H1 (cell line): Measurements from ENCODE around the gene RALGDS. TPM values are rescaled to one million over a fixed set of nuclear protein-coding genes. Genes with fewer than 3 reads are reported as not detected.

Source experiments
- CTCF ChIA-PET: fragments of 300-600 bp; sonication (Branson Sonifier 250); formaldehyde crosslinking; loops from one replicate; lab custom pipeline; 2021; ENCODE audit not compliant: partially characterized antibody; lab: Charles Lee
- POLR2A ChIA-PET: fragments of 300-600 bp; sonication (Branson Sonifier 250); formaldehyde crosslinking; loops from one replicate; lab custom pipeline; 2021; ENCODE audit warnings: inconsistent platforms; ENCODE audit not compliant: partially characterized antibody; lab: Charles Lee
- DNase-seq, 2 experiments: peaks; one replicate each; pipeline versions ENCODE4 v3.0.0 to v3.0.0-alpha.2; 2010 to 2022; ENCODE audit warnings: low spot score in 2 of 2, low read depth in 1 of 2, mixed read lengths in 1 of 2
- FAIRE-seq: peaks from 2 replicates; lab custom pipeline; 2011; peaks lifted over from hg19 to GRCh38; lab: Jason Lieb, UNC
- H2AFZ ChIP-seq: 2 replicates; pipeline ENCODE4 v1.8.1; 2012; ENCODE audit warnings: low read length, inconsistent platforms
- H2AK5ac ChIP-seq: 2 replicates; pipeline ENCODE4 v1.6.1; 2013; ENCODE audit warnings: low read depth, low read length
- H2BK120ac ChIP-seq: replicated peaks from 2 replicates; pipeline ENCODE3; 2013; ENCODE audit warnings: low read depth, low read length, inconsistent platforms
- H2BK12ac ChIP-seq: 2 replicates; pipeline ENCODE4 v1.6.1; 2013; ENCODE audit warnings: low read depth, low read length
- H2BK15ac ChIP-seq: 2 replicates; pipeline ENCODE4 v1.6.1; 2013; ENCODE audit warnings: low read length
- H2BK20ac ChIP-seq: 2 replicates; pipeline ENCODE4 v1.6.1; 2013; ENCODE audit warnings: low read length
- H2BK5ac ChIP-seq: 2 replicates; pipeline ENCODE4 v1.6.1; 2013; ENCODE audit warnings: low read depth, low read length
- H3K14ac ChIP-seq: 2 replicates; pipeline ENCODE4 v1.6.1; 2013; ENCODE audit warnings: inconsistent platforms; ENCODE audit not compliant: insufficient read length
- H3K18ac ChIP-seq: 2 replicates; pipeline ENCODE4 v1.6.1; 2013; ENCODE audit warnings: low read length; ENCODE audit errors: extremely low read depth
- H3K23ac ChIP-seq: 2 replicates; pipeline ENCODE4 v1.6.1; 2013; ENCODE audit warnings: inconsistent platforms; ENCODE audit not compliant: insufficient read length
- H3K23me2 ChIP-seq: 2 replicates; pipeline ENCODE4 v1.6.1; 2013; ENCODE audit warnings: low read depth, low read length
- H3K27ac ChIP-seq: 2 replicates; pipeline ENCODE4 v1.6.1; 2011; ENCODE audit warnings: low read depth, low read length, inconsistent platforms
- H3K27me3 ChIP-seq, 4 experiments: replicated peaks in 1 of 4; 1 replicate in 1 of 4; 2 replicates in 3 of 4; pipeline versions ENCODE4 v1.6.1 to v1.8.1; 2011 to 2013; ENCODE audit warnings: low read length in 3 of 4, mild to moderate bottlenecking in 3 of 4, inconsistent platforms in 2 of 4, mixed read lengths in 2 of 4, moderate library complexity in 1 of 4; ENCODE audit not compliant: control insufficient read depth in 3 of 4, insufficient read depth in 3 of 4; ENCODE audit errors: extremely low read depth in 1 of 4
- H3K36me3 ChIP-seq, 4 experiments: 2 replicates each; pipeline versions ENCODE4 v1.6.1 to v1.8.1; 2011 to 2013; ENCODE audit warnings: mild to moderate bottlenecking in 4 of 4, low read length in 3 of 4, moderate library complexity in 2 of 4, control low read depth in 1 of 4, inconsistent platforms in 1 of 4; ENCODE audit not compliant: insufficient read depth in 4 of 4, control insufficient read depth in 2 of 4
- H3K4ac ChIP-seq: replicated peaks from 2 replicates; pipeline ENCODE3; 2013; ENCODE audit warnings: low read length, low read depth, mixed read lengths, inconsistent platforms; ENCODE audit not compliant: insufficient read length
- H3K4me1 ChIP-seq, 4 experiments: replicated peaks in 1 of 4; 1 replicate in 1 of 4; 2 replicates in 3 of 4; pipeline versions ENCODE4 v1.6.1 to v1.8.1; 2011 to 2013; ENCODE audit warnings: low read length in 3 of 4, inconsistent platforms in 2 of 4, mixed read lengths in 1 of 4; ENCODE audit not compliant: insufficient read depth in 4 of 4, control insufficient read depth in 3 of 4
- H3K4me2 ChIP-seq, 2 experiments: 2 replicates each; pipeline versions ENCODE4 v1.6.1 to v1.8.1; 2011 to 2013; ENCODE audit warnings: low read depth in 2 of 2, low read length in 2 of 2, control low read depth in 1 of 2, inconsistent platforms in 1 of 2, mild to moderate bottlenecking in 1 of 2; ENCODE audit not compliant: insufficient read depth in 1 of 2
- H3K4me3 ChIP-seq, 4 experiments: fragments of 200-600, 300-600 bp in 1 of 4; sonication (generic), shearing (Covaris generic), sonication (Bioruptor Twin) in 1 of 4; 2 replicates each; pipeline versions ENCODE4 v1.5.1 to v1.8.1; 2011 to 2016; ENCODE audit warnings: low read length in 4 of 4, low read depth in 3 of 4, control low read depth in 2 of 4, inconsistent platforms in 2 of 4, mild to moderate bottlenecking in 2 of 4, mixed read lengths in 1 of 4, moderate library complexity in 1 of 4; ENCODE audit not compliant: insufficient read depth in 2 of 4; ENCODE audit errors: extremely low read depth in 1 of 4
- H3K56ac ChIP-seq: replicated peaks from 2 replicates; pipeline ENCODE3; 2013; ENCODE audit warnings: low read depth, mild to moderate bottlenecking, mixed read lengths, low read length, inconsistent platforms; ENCODE audit not compliant: insufficient read length
- H3K79me1 ChIP-seq: 2 replicates; pipeline ENCODE4 v1.6.1; 2013; ENCODE audit warnings: low read depth, low read length, control low read depth
- H3K79me2 ChIP-seq, 2 experiments: 2 replicates each; pipeline versions ENCODE4 v1.6.1 to v1.8.1; 2012 to 2013; ENCODE audit warnings: low read length in 2 of 2, mild to moderate bottlenecking in 2 of 2, inconsistent platforms in 1 of 2; ENCODE audit not compliant: insufficient read depth in 2 of 2, control insufficient read depth in 1 of 2
- H3K9ac ChIP-seq, 4 experiments: replicated peaks in 1 of 4; 1 replicate in 1 of 4; 2 replicates in 3 of 4; pipeline versions ENCODE4 v1.6.1 to v1.8.1; 2011 to 2013; ENCODE audit warnings: low read depth in 3 of 4, low read length in 3 of 4, control low read depth in 2 of 4, mild to moderate bottlenecking in 2 of 4, moderate library complexity in 2 of 4, inconsistent platforms in 1 of 4; ENCODE audit errors: extremely low read depth in 1 of 4
- H3K9me3 ChIP-seq, 2 experiments: 2 replicates each; pipeline versions ENCODE4 v1.6.1 to v1.8.1; 2012 to 2013; ENCODE audit warnings: mild to moderate bottlenecking in 2 of 2, moderate library complexity in 2 of 2, control low read depth in 1 of 2, inconsistent platforms in 1 of 2, low read depth in 1 of 2, low read length in 1 of 2, mixed read lengths in 1 of 2; ENCODE audit not compliant: insufficient read depth in 2 of 2
- H4K20me1 ChIP-seq, 2 experiments: replicated peaks in 1 of 2; 2 replicates each; pipeline versions ENCODE3 to v1.8.1; 2011 to 2013; ENCODE audit warnings: inconsistent platforms in 2 of 2, low read length in 2 of 2, mild to moderate bottlenecking in 1 of 2; ENCODE audit not compliant: insufficient read depth in 2 of 2, control insufficient read depth in 1 of 2
- H4K5ac ChIP-seq: 2 replicates; pipeline ENCODE4 v1.6.1; 2013; ENCODE audit warnings: low read length, low read depth, mixed read lengths, inconsistent platforms; ENCODE audit not compliant: insufficient read length
- H4K8ac ChIP-seq: 2 replicates; pipeline ENCODE4 v1.8.0; 2013; ENCODE audit warnings: mild to moderate bottlenecking, moderate library complexity, low read length, inconsistent platforms; ENCODE audit not compliant: insufficient read depth; ENCODE audit errors: extremely low read depth
- H4K91ac ChIP-seq: replicated peaks from 2 replicates; pipeline ENCODE3; 2013; ENCODE audit warnings: low read length, mixed read lengths, inconsistent platforms; ENCODE audit not compliant: insufficient read length
- WGBS, 2 experiments: shearing (Covaris generic) in 1 of 2; methylation state at CpG; one replicate each; pipeline versions ENCODE4 v1.1.6 to v1.1.7; 2013 to 2015; ENCODE audit warnings: low lambda C conversion rate in 2 of 2, mixed read lengths in 2 of 2, inconsistent platforms in 1 of 2, low coverage in 1 of 2, missing lambda C conversion rate in 1 of 2; ENCODE audit not compliant: insufficient replicate concordance in 2 of 2, insufficient coverage in 1 of 2, insufficient read length in 1 of 2; ENCODE audit errors: extremely low coverage in 1 of 2, missing lambda C conversion rate in 1 of 2; 5-methylcytosine and 5-hydroxymethylcytosine counted together
- polyA plus RNA-seq, 7 experiments: library from polyadenylated mRNA; depleted of rRNA in 3 of 7; stranded (reverse) in 5 of 7; unstranded in 2 of 7; fragments of >200 nt in 5 of 7; fragments of 200-250 nt in 2 of 7; gene quantifications; 1 replicate in 5 of 7; 2 replicates in 1 of 7; 4 replicates in 1 of 7; pipeline versions ENCODE4 v1.2.1 to v1.2.3, GENCODE V29; 2011 to 2013; ENCODE audit warnings: missing spikeins in 2 of 7, mixed read lengths in 2 of 7
- total RNA-seq: library from RNA; stranded (reverse); fragmentation: NEBNext Ultra II Directional; extraction: Animal tissue kit (Norgen Biotek cat#: 25700); gene quantifications from 2 replicates; pipeline ENCODE4 v1.2.1, GENCODE V29; 2021

The RALGDS gene
- total and polyA plus RNA-seq, 2 of the 8 experiments (the other 6 are each of a cell fraction or from before 2014, with no cell fraction given): 14.5 to 25.5 TPM

DNA sequence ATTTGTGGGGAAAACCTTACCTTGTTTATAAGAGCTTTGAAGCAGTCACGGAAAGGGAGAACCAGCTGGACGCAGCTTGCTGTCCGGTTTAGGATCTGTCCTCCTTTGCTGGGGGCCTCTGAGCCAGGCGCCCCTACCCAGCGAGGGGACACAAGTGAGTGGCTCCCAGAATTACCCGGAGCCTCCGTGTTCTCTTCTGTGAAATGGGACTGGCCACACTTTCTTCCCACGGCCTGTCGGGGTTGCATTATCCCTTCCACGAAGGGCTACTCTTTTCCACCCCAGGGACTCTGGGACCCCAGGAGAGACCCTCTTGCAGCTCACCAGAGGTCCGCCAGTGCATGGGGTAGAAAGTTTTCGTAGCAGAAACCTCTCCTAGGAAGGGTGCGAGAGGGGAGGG, 43.2 kb upstream of the RALGDS start:
- Histone ChIP-seq H3K56ac (no peak overlapping the region), H2BK120ac (no peak overlapping the region), H3K23me2 (peaks cover 7% of the 10 kb centered on the region; the same call in 1 of the 2 replicates), H4K5ac (no peak overlapping the region), H3K23ac (no peak overlapping the region), H3K9me3 (no peaks in the 10 kb centered on the region), H4K91ac (no peak overlapping the region), H2BK20ac (no peak overlapping the region), H2AK5ac (no peak overlapping the region), H3K18ac (no peak overlapping the region), H3K4me1 (peaks cover 0 to 3% (median 0%) of the 10 kb centered on the region in 4 experiments; a peak in 2 of 7 replicates), H2AFZ (peak overlapping the region; percentile 54; the same call in 1 of the 2 replicates), H3K4me3 (peak overlapping the region; percentile 42 to 75 (median 54); a peak in 6 of 8 replicates), H3K79me2 (no peaks in the 10 kb centered on the region), H2BK15ac (no peak overlapping the region), H3K9ac (no peak overlapping the region), H4K8ac (0 out of 2 replicates have a peak overlapping the region, but pooled peaks have one; percentile 74), H3K79me1 (no peaks in the 10 kb centered on the region), H2BK5ac (no peak overlapping the region), H3K4me2 (peak overlapping the region; percentile 60 to 83), H3K4ac (no peak overlapping the region), H4K20me1 (peaks cover 0 to 8% of the 10 kb centered on the region in 2 experiments), H3K27ac (no peak overlapping the region), H3K27me3 (peaks cover 2 to 25% (median 16%) of the 10 kb centered on the region in 4 experiments), H2BK12ac (no peak overlapping the region), H3K14ac (no peak overlapping the region), H3K36me3 (no peaks in the 10 kb centered on the region)
- DNase-seq (no peak), FAIRE-seq (no peak)
- WGBS, 2 experiments: 78% methylated on average over 12 of the region's 13 CpGs; no CpG with 5 or more reads in 1 of the 2 experiments
- ChIA-PET CTCF (interaction anchor here (0.8 to 1.4 kb wide), 3 partner anchors 8 to 175 kb away, joined by 3 to 8 read pairs (median 4); no protein-coding TSS in a partner anchor), POLR2A (interaction anchor here (0.7 to 0.8 kb wide), 2 partner anchors 15 to 50 kb away, joined by 3 to 4 read pairs; no protein-coding TSS in a partner anchor)
